ENCODE measurements around the gene MECP2. TPM values are rescaled to one million over a fixed set of nuclear protein-coding genes. Genes with fewer than 3 reads are reported as not detected.

Gene MECP2
- polyA plus RNA-seq, 1 donor (not counting 4 experiments of a cell fraction or from before 2014, with no cell fraction given), result 9.9 TPM

DNA sequence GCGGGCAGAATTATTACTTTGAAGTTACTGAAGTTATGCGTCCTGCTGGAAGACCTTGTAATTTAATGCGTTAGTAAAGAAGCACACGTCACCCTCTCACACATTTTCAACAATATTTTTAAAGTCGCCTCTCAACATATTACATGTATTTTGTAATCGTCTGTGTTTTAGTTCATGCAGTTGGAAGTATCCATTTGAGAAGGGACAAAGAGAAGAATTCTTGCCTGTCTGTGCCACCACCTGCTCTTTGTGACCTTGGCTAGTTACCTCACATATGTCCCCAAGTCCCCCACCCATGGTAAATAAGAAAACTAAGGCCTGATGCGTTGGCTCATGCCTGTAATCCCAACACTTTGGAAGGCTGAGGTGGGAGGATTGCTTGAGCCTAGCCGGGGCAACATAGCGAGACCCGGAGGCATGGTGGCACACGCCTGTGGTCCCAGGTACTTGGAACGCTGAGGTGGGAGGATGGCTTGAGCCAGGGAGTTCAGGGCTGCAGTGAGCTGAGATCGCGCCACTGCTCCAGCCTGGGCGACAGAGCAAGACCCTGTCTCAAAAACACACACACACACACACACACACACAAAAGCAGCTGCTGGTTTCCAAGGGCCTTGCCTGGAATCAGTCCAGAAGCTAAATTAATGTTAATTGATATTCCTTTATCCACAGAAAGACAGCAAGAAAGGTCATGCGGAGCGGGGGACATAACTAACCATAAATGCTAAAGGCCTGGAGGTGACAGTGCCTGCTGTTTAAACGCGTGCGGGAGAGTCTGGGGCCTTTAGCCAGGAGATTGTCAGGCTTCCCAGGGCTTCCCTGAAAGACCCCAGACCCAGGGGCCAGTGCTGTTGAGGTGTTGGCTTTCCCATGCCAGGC, 124.2 kb downstream of the MECP2 start:
- H3K27me3 ChIP-seq (ENCODE audit: control insufficient read depth, extremely low read depth, insufficient read depth, low read length), result no peaks in the 10 kb centered on the region
- FAIRE-seq (no peak), DNase-seq (ENCODE audit: low read depth, low spot score) (no peak)
- TF ChIP-seq EZH2 (IDR thresholded peaks at IDR 0.05; ENCODE audit: low read length), result no peak
- TF ChIP-seq, protein P1, sequence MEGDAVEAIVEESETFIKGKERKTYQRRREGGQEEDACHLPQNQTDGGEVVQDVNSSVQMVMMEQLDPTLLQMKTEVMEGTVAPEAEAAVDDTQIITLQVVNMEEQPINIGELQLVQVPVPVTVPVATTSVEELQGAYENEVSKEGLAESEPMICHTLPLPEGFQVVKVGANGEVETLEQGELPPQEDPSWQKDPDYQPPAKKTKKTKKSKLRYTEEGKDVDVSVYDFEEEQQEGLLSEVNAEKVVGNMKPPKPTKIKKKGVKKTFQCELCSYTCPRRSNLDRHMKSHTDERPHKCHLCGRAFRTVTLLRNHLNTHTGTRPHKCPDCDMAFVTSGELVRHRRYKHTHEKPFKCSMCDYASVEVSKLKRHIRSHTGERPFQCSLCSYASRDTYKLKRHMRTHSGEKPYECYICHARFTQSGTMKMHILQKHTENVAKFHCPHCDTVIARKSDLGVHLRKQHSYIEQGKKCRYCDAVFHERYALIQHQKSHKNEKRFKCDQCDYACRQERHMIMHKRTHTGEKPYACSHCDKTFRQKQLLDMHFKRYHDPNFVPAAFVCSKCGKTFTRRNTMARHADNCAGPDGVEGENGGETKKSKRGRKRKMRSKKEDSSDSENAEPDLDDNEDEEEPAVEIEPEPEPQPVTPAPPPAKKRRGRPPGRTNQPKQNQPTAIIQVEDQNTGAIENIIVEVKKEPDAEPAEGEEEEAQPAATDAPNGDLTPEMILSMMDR (optimal IDR thresholded peaks at IDR 0.05 in 1 of 3, IDR thresholded peaks at IDR 0.05 in 1 of 3, conservative IDR thresholded peaks at IDR 0.05 in 1 of 3; ENCODE audit: extremely low read depth in 1 of 3, insufficient read depth in 2 of 3, low read length in 3 of 3), result no peak
- peak overlapping the region; percentile 99 for H3K9ac ChIP-seq (ENCODE audit: control insufficient read depth, extremely low read depth, insufficient read depth, low read length)
- dilution Hi-C loops (cut with MboI; ENCODE audit: extremely low pct_ligation_motif_present, low sequenced_read_pairs), result no loop called here
- peak overlapping the region; percentile 85 for H3K4me2 ChIP-seq (ENCODE audit: control insufficient read depth, extremely low read depth, insufficient read depth, low read depth, low read length)
- peak overlapping the region; percentile 49 for H2AFZ ChIP-seq (ENCODE audit: control insufficient read depth, low read length)
- peaks cover 19% of the 10 kb centered on the region for H3K4me1 ChIP-seq (ENCODE audit: control insufficient read depth, extremely low read depth, insufficient read depth, low read length)
- H4K20me1 ChIP-seq (ENCODE audit: control insufficient read depth, extremely low read depth, insufficient read depth, low read length), result peaks cover 4% of the 10 kb centered on the region
- peaks cover 36% of the 10 kb centered on the region for H3K79me2 ChIP-seq (ENCODE audit: control insufficient read depth, insufficient read depth, low read length)
- no peaks in the 10 kb centered on the region for H3K9me3 ChIP-seq (ENCODE audit: control insufficient read depth, low read depth, low read length)
- H3K36me3 ChIP-seq (ENCODE audit: control insufficient read depth in 2 of 2, extremely low read depth in 1 of 2, insufficient read depth in 2 of 2, low read length in 2 of 2), result peaks cover 0 to 6% of the 10 kb centered on the region in 2 experiments
- peak overlapping the region; percentile 49 to 77 (median 70) for H3K4me3 ChIP-seq (ENCODE audit: control insufficient read depth in 2 of 3, extremely low read depth in 1 of 3, insufficient read depth in 2 of 3, low read depth in 1 of 3, low read length in 3 of 3)
- peak overlapping the region; percentile 99 for H3K27ac ChIP-seq (ENCODE audit: control insufficient read depth, insufficient read depth, low read length)
- no peaks in the 10 kb centered on the region for H3K9me1 ChIP-seq (ENCODE audit: control insufficient read depth, extremely low read depth, insufficient read depth, low read length)

DNA sequence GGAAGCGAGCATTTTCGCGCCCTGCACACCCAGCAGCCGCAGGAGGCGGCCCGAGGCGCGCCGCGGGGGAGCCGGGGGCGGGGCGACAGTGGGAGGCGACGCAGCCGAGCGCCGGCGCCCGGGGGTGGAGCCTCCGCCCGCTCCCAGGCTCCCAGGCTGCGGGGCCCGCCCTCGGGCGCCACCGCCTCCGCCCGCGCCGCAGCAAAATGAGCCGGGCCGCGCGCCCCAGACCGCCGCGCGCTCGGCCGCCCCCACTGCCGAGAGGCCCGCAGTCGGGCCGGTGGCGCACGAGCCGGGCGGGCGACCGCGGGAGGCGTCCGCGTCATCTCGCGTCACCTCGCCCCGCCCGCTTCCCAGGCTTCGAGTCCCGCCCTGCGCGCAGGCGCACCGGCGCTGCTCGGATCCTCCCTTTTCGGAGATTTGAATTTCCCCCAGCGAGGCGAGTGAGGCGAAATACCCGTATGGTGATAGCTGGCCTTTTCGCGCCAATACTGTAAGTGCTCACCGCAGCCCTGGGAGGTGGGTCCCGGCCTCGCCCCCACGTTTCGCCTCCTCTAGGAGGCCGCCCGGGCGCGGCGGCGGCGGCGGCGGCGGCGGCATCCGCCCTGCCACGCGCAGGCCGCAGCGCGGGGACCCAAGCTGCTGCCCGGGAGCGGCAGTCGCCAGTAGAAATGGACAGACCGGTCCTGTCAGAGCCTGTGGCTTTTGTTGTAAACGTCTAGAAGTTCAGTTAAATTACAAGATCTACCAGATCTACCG, 125.0 kb downstream of the MECP2 start, which contains the start of gene TMEM187:
TMEM187 (plus strand) TSS at position 387 of the 759 bp plus-strand sequence. CDS start 9,309 bp downstream, outside the sequence.
- Histone ChIP-seq H2AFZ (ENCODE audit: control insufficient read depth, low read length) (peak within 1 kb of the TSS; percentile 88), H4K20me1 (ENCODE audit: control insufficient read depth, extremely low read depth, insufficient read depth, low read length) (peaks cover 8% of the 10 kb centered on the region), H3K4me3 (ENCODE audit: control insufficient read depth in 2 of 3, extremely low read depth in 1 of 3, insufficient read depth in 2 of 3, low read depth in 1 of 3, low read length in 3 of 3) (peak within 1 kb of the TSS; percentile 84 to 91 (median 86)), H3K27ac (ENCODE audit: control insufficient read depth, insufficient read depth, low read length) (peak within 1 kb of the TSS; percentile 99), H3K79me2 (ENCODE audit: control insufficient read depth, insufficient read depth, low read length) (peaks cover 44% of the 10 kb centered on the region), H3K27me3 (ENCODE audit: control insufficient read depth, extremely low read depth, insufficient read depth, low read length) (no peaks in the 10 kb centered on the region), H3K9me3 (ENCODE audit: control insufficient read depth, low read depth, low read length) (no peaks in the 10 kb centered on the region), H3K4me2 (ENCODE audit: control insufficient read depth, extremely low read depth, insufficient read depth, low read depth, low read length) (peak within 1 kb of the TSS; percentile 85), H3K36me3 (ENCODE audit: control insufficient read depth in 2 of 2, extremely low read depth in 1 of 2, insufficient read depth in 2 of 2, low read length in 2 of 2) (peaks cover 0 to 6% of the 10 kb centered on the region in 2 experiments), H3K4me1 (ENCODE audit: control insufficient read depth, extremely low read depth, insufficient read depth, low read length) (peaks cover 20% of the 10 kb centered on the region), H3K9ac (ENCODE audit: control insufficient read depth, extremely low read depth, insufficient read depth, low read length) (peak within 1 kb of the TSS; percentile 99), H3K9me1 (ENCODE audit: control insufficient read depth, extremely low read depth, insufficient read depth, low read length) (no peaks in the 10 kb centered on the region)
- no peak for TF ChIP-seq EZH2 (IDR thresholded peaks at IDR 0.05; ENCODE audit: low read length)
- TF ChIP-seq, protein P1 (optimal IDR thresholded peaks at IDR 0.05 in 1 of 3, IDR thresholded peaks at IDR 0.05 in 1 of 3, conservative IDR thresholded peaks at IDR 0.05 in 1 of 3; ENCODE audit: extremely low read depth in 1 of 3, insufficient read depth in 2 of 3, low read length in 3 of 3), result no peak
- DNase-seq (ENCODE audit: low read depth, low spot score) (peak; percentile 23), FAIRE-seq (no peak)
- dilution Hi-C loops (cut with MboI; ENCODE audit: extremely low pct_ligation_motif_present, low sequenced_read_pairs), result no loop called here

Small RNAs within 50 kb of the gene (small RNA-seq; reads per million reads assigned to genes)
- 0 reads per million in 3 experiments for gene MIR3202-1 (ENCODE audit: insufficient read length in 3 of 3, low read depth in 3 of 3, low replicate concordance in 1 of 3)

Other genes starting within 250 kb of the MECP2 start
- gene L1CAM, start 211.5 kb downstream of the MECP2 start, polyA plus RNA-seq, result 18.2 to 31.1 TPM (median 23.3 TPM) in 3 replicates
- gene AVPR2, start 193.0 kb downstream of the MECP2 start, polyA plus RNA-seq, result not detected in 3 replicates
- 0.35 to 0.66 TPM (median 0.55 TPM) in 3 replicates for gene ARHGAP4, start 171.5 kb downstream of the MECP2 start, polyA plus RNA-seq
- gene NAA10, start 162.7 kb downstream of the MECP2 start, polyA plus RNA-seq, result 103 to 149 TPM (median 112 TPM) in 3 replicates
- 0.08 to 0.40 TPM (median 0.16 TPM) in 3 replicates for gene RENBP, start 153.1 kb downstream of the MECP2 start, polyA plus RNA-seq
- gene HCFC1, start 125.9 kb downstream of the MECP2 start, polyA plus RNA-seq, result 2.7 to 7.0 TPM (median 3.0 TPM) in 3 replicates
- 6.6 to 13.1 TPM (median 7.5 TPM) in 3 replicates for gene TMEM187, start 125.0 kb downstream of the MECP2 start, polyA plus RNA-seq
- 41.5 to 70.1 TPM (median 65.5 TPM) in 3 replicates for gene IRAK1, start 77.8 kb downstream of the MECP2 start, polyA plus RNA-seq
- not detected in 3 replicates for gene OPN1LW, start 46.5 kb upstream of the MECP2 start, polyA plus RNA-seq
- not detected in 3 replicates for gene OPN1MW, start 84.9 kb upstream of the MECP2 start, polyA plus RNA-seq
- gene OPN1MW2, start 122.0 kb upstream of the MECP2 start, polyA plus RNA-seq, result not detected in 3 replicates
- gene OPN1MW3, start 159.9 kb upstream of the MECP2 start, polyA plus RNA-seq, result not detected in 3 replicates
- not detected in 3 replicates for gene TEX28, start 197.4 kb upstream of the MECP2 start, polyA plus RNA-seq
- gene TKTL1, start 198.1 kb upstream of the MECP2 start, polyA plus RNA-seq, result not detected in 3 replicates

All from keratinocyte (primary cell).